Tibial nerve (tissue), 4 donors: ENCODE measurements around the gene ARSD.

ENCODE experiments used
- EP300 ChIP-seq, 2 donors: sonication (generic); formaldehyde crosslinking; IDR thresholded peaks; one replicate each; pipeline ENCODE4 v1.6.1; 2017; ENCODE audit warnings: antibody characterized with exemption in 2 of 2, mild to moderate bottlenecking in 1 of 2
- POLR2A ChIP-seq, 2 donors: fragments of 450-650 bp; IDR thresholded peaks; one replicate each; pipeline ENCODE4 v1.6.1; 2017; ENCODE audit warnings: antibody characterized with exemption in 2 of 2, mild to moderate bottlenecking in 2 of 2, moderate library complexity in 2 of 2
- TF ChIP-seq, protein P1 (sequence below), 5 experiments: fragments of 200-600 bp in 3 of 5; fragments of 450-650 bp in 2 of 5; sonication (generic) in 3 of 5; IDR thresholded peaks; one replicate each; pipeline ENCODE4 v1.5.1; 2016 to 2019; ENCODE audit warnings: antibody characterized with exemption in 5 of 5, mild to moderate bottlenecking in 3 of 5, moderate library complexity in 2 of 5

DNA sequence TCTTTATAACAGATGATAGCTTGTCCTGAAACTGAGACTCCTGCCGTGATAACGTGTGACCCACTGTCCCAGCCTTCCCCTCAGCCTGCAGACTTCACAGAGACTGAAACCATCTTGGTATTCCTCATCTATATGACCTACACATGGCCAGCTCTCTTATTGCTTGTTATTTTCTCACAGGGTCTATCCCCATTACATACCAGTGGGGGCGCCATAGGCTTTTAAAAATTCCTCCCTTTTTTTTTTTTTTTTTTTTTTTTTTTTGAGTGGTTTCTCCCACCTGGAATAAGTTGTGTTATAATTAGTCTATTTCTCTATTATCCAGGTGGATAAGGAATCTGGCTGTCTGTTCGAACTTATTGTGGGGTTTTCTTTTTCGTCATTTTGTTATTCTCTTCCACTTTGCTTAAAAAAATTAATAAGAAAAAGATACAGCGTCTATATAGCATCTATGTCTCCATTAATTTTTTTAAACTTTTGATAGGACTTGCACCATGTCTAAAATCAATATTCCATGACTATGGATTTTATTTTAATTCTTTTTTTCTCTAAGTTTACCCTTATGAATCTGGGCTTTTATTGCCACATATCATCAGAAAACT is 53.2 kb downstream of the ARSD start:
- TF ChIP-seq, protein P1, sequence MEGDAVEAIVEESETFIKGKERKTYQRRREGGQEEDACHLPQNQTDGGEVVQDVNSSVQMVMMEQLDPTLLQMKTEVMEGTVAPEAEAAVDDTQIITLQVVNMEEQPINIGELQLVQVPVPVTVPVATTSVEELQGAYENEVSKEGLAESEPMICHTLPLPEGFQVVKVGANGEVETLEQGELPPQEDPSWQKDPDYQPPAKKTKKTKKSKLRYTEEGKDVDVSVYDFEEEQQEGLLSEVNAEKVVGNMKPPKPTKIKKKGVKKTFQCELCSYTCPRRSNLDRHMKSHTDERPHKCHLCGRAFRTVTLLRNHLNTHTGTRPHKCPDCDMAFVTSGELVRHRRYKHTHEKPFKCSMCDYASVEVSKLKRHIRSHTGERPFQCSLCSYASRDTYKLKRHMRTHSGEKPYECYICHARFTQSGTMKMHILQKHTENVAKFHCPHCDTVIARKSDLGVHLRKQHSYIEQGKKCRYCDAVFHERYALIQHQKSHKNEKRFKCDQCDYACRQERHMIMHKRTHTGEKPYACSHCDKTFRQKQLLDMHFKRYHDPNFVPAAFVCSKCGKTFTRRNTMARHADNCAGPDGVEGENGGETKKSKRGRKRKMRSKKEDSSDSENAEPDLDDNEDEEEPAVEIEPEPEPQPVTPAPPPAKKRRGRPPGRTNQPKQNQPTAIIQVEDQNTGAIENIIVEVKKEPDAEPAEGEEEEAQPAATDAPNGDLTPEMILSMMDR (IDR thresholded peaks at IDR 0.05), result no peak
- no peak for TF ChIP-seq EP300 (IDR thresholded peaks at IDR 0.05)
- no peak for TF ChIP-seq POLR2A (IDR thresholded peaks at IDR 0.05)
